IMR-90 (cell line): ENCODE measurements around the gene PARVB. TPM values are rescaled to one million over a fixed set of nuclear protein-coding genes. Genes with fewer than 3 reads are reported as not detected.

ENCODE experiments used
- ATAC-seq: fragments of 200-7000 bp; cut with Tn5 transposase; 2 replicates; pipeline ENCODE4 v1.9.1; 2020; ENCODE audit warnings: low read depth, mild to moderate bottlenecking, moderate library complexity
- BruUV-seq: library from RNA; stranded (reverse); fragments of 400-500 nt; replicated peaks from 2 replicates; lab custom pipeline; 2021; lab: Mats Ljungman, UMichigan
- CTCF ChIA-PET: fragments of 300-600 bp; formaldehyde crosslinking; extraction: SDS; loops from one replicate; lab custom pipeline; 2021; ENCODE audit warnings: antibody characterized with exemption; lab: Yijun Ruan, JAX
- POLR2A ChIA-PET: fragments of 300-600 bp; sonication (Branson Sonifier 250); formaldehyde crosslinking; loops from one replicate; lab custom pipeline; 2022; ENCODE audit warnings: antibody characterized with exemption; ENCODE audit not compliant: unreplicated experiment; lab: Charles Lee
- DNase-seq: peaks from one replicate; pipeline ENCODE4 v3.0.0; 2013
- H2AFZ ChIP-seq: replicated peaks from 2 replicates; pipeline ENCODE3; 2013; ENCODE audit warnings: low read length, mild to moderate bottlenecking; ENCODE audit not compliant: poor library complexity
- H2AK5ac ChIP-seq: 2 replicates; pipeline ENCODE4 v1.6.1; 2013; ENCODE audit warnings: low read depth, low read length, inconsistent platforms
- H2AK9ac ChIP-seq: replicated peaks from 2 replicates; pipeline ENCODE3; 2013; ENCODE audit warnings: mild to moderate bottlenecking, low read depth, low read length, moderate library complexity; ENCODE audit not compliant: poor library complexity
- H2BK120ac ChIP-seq: 2 replicates; pipeline ENCODE4 v1.6.1; 2013; ENCODE audit warnings: low read depth, low read length, inconsistent platforms
- H2BK15ac ChIP-seq: 3 replicates; pipeline ENCODE4 v1.6.1; 2013; ENCODE audit warnings: low read depth, low read length, inconsistent platforms
- H2BK20ac ChIP-seq: 2 replicates; pipeline ENCODE4 v1.6.1; 2013; ENCODE audit warnings: low read depth, mild to moderate bottlenecking, inconsistent platforms, low read length, moderate library complexity
- H2BK5ac ChIP-seq: 2 replicates; pipeline ENCODE4 v1.6.1; 2013; ENCODE audit warnings: mild to moderate bottlenecking, low read depth, low read length, inconsistent platforms; ENCODE audit not compliant: poor library complexity, severe bottlenecking
- H3K14ac ChIP-seq: replicated peaks from 2 replicates; pipeline ENCODE4 v1.6.1; 2013; ENCODE audit warnings: low read depth, low read length, inconsistent platforms
- H3K18ac ChIP-seq: 2 replicates; pipeline ENCODE4 v1.6.1; 2013; ENCODE audit warnings: low read depth, low read length, control low read depth
- H3K23ac ChIP-seq: 2 replicates; pipeline ENCODE4 v1.6.1; 2013; ENCODE audit warnings: low read depth, low read length, inconsistent platforms
- H3K27ac ChIP-seq: 2 replicates; pipeline ENCODE4 v1.5.1; 2013; ENCODE audit warnings: mild to moderate bottlenecking, control low read depth, low read length; ENCODE audit not compliant: insufficient read depth
- H3K27me3 ChIP-seq: 2 replicates; pipeline ENCODE4 v1.6.1; 2013; ENCODE audit warnings: low read length; ENCODE audit not compliant: control insufficient read depth, insufficient read depth
- H3K36me3 ChIP-seq: 2 replicates; pipeline ENCODE4 v1.6.1; 2013; ENCODE audit warnings: low read length, mixed read lengths; ENCODE audit not compliant: control insufficient read depth, insufficient read depth
- H3K4ac ChIP-seq: 2 replicates; pipeline ENCODE4 v1.6.1; 2013; ENCODE audit warnings: low read depth, low read length, inconsistent platforms
- H3K4me1 ChIP-seq: 2 replicates; pipeline ENCODE4 v1.6.1; 2013; ENCODE audit warnings: low read length, mixed read lengths; ENCODE audit not compliant: control insufficient read depth, insufficient read depth
- H3K4me2 ChIP-seq: 2 replicates; pipeline ENCODE4 v1.6.1; 2013; ENCODE audit warnings: low read depth, mild to moderate bottlenecking, control low read depth, low read length, moderate library complexity
- H3K4me3 ChIP-seq: 2 replicates; pipeline ENCODE4 v1.5.1; 2013; ENCODE audit warnings: low read depth, mild to moderate bottlenecking, control low read depth, low read length, moderate library complexity; ENCODE audit not compliant: insufficient read depth
- H3K56ac ChIP-seq: 2 replicates; pipeline ENCODE4 v1.6.1; 2013; ENCODE audit warnings: low read length, inconsistent platforms; ENCODE audit not compliant: insufficient read depth; ENCODE audit errors: extremely low read depth
- H3K79me1 ChIP-seq, 2 experiments: 2 replicates each; pipeline ENCODE4 v1.6.1; 2013; ENCODE audit warnings: low read length in 2 of 2, inconsistent platforms in 1 of 2, low read depth in 1 of 2
- H3K9ac ChIP-seq: 2 replicates; pipeline ENCODE4 v1.6.1; 2013; ENCODE audit warnings: low read depth, low read length, control low read depth
- H3K9me1 ChIP-seq: 2 replicates; pipeline ENCODE4 v1.6.1; 2013; ENCODE audit warnings: low read length, inconsistent platforms; ENCODE audit not compliant: insufficient read depth
- H3K9me3 ChIP-seq: 2 replicates; pipeline ENCODE4 v1.6.1; 2013; ENCODE audit warnings: low read length; ENCODE audit not compliant: control insufficient read depth, insufficient read depth
- H4K20me1 ChIP-seq: 2 replicates; pipeline ENCODE4 v1.6.1; 2013; ENCODE audit warnings: low read length, inconsistent platforms; ENCODE audit not compliant: insufficient read depth
- H4K5ac ChIP-seq: 2 replicates; pipeline ENCODE4 v1.6.1; 2013; ENCODE audit warnings: mild to moderate bottlenecking, low read depth, low read length, control low read depth
- H4K8ac ChIP-seq, 2 experiments: 2 replicates each; pipeline ENCODE4 v1.6.1; 2013; ENCODE audit warnings: low read depth in 2 of 2, low read length in 2 of 2, control low read depth in 1 of 2, inconsistent platforms in 1 of 2
- H4K91ac ChIP-seq: 2 replicates; pipeline ENCODE4 v1.6.1; 2013; ENCODE audit warnings: low read depth, low read length, inconsistent platforms; ENCODE audit not compliant: insufficient read depth
- BHLHE40 ChIP-seq: fragments of 150-350 bp; IDR thresholded peaks from 2 replicates; pipeline ENCODE4 v1.6.1; 2016; ENCODE audit warnings: mild to moderate bottlenecking, low read depth, low read length
- CEBPB ChIP-seq: IDR thresholded peaks from 2 replicates; pipeline ENCODE4 v1.6.1; 2012; ENCODE audit warnings: low read depth, low read length, improper control_type of control experiment
- CHD1 ChIP-seq: IDR thresholded peaks from 2 replicates; pipeline ENCODE4 v1.6.1; 2012; ENCODE audit warnings: low read depth, low read length, improper control_type of control experiment
- CTCF ChIP-seq: conservative IDR thresholded peaks from 2 replicates; pipeline ENCODE4 v1.5.1; 2012; ENCODE audit warnings: mild to moderate bottlenecking, low read depth, low read length, improper control_type of control experiment
- FOS ChIP-seq: fragments of 150-350 bp; IDR thresholded peaks from 2 replicates; pipeline ENCODE4 v1.6.1; 2016; ENCODE audit warnings: low read depth, low read length
- MAFK ChIP-seq: IDR thresholded peaks from 2 replicates; pipeline ENCODE4 v1.6.1; 2012; ENCODE audit warnings: low read depth, low read length, improper control_type of control experiment
- MAZ ChIP-seq: IDR thresholded peaks from 2 replicates; pipeline ENCODE4 v1.6.1; 2012; ENCODE audit warnings: low read depth, mild to moderate bottlenecking, low read length, improper control_type of control experiment, moderate library complexity, borderline replicate concordance
- MXI1 ChIP-seq: IDR thresholded peaks from 2 replicates; pipeline ENCODE4 v1.6.1; 2012; ENCODE audit warnings: low read depth, mild to moderate bottlenecking, low read length, moderate library complexity, borderline replicate concordance
- NFE2L2 ChIP-seq: fragments of 150-350 bp; IDR thresholded peaks from 2 replicates; pipeline ENCODE4 v1.6.1; 2016; ENCODE audit warnings: low read depth, mild to moderate bottlenecking, low read length
- POLR2A ChIP-seq: IDR thresholded peaks from 2 replicates; pipeline ENCODE4 v1.6.1; 2012; ENCODE audit warnings: mild to moderate bottlenecking, low read depth, low read length
- RAD21 ChIP-seq: IDR thresholded peaks from 2 replicates; pipeline ENCODE4 v1.6.1; 2012; ENCODE audit warnings: low read length, improper control_type of control experiment
- RCOR1 ChIP-seq: IDR thresholded peaks from 2 replicates; pipeline ENCODE4 v1.6.1; 2012; ENCODE audit warnings: mild to moderate bottlenecking, low read length, improper control_type of control experiment; ENCODE audit not compliant: insufficient replicate concordance
- RFX5 ChIP-seq: IDR thresholded peaks from 2 replicates; pipeline ENCODE4 v1.8.0; 2012; ENCODE audit warnings: low read depth, mild to moderate bottlenecking, low read length, moderate library complexity
- SMC3 ChIP-seq: fragments of 150-350 bp; IDR thresholded peaks from 2 replicates; pipeline ENCODE4 v1.6.1; 2016; ENCODE audit warnings: low read depth, mild to moderate bottlenecking, antibody characterized with exemption, low read length, moderate library complexity
- WGBS, 2 experiments: methylation state at CpG; one replicate each; pipeline versions ENCODE4 v1.1.5 to v1.1.7; 2013; ENCODE audit warnings: missing lambda C conversion rate in 2 of 2; ENCODE audit not compliant: insufficient read length in 1 of 2; ENCODE audit errors: extremely low coverage in 2 of 2; 5-methylcytosine and 5-hydroxymethylcytosine counted together
- dilution Hi-C: fragments of 300-500 bp; cut with HindIII; formaldehyde crosslinking; loops from one replicate; pipeline ENCODE4 v1.14.3; 2018; ENCODE audit warnings: low sequenced_read_pairs; ENCODE audit not compliant: unreplicated experiment
- in situ Hi-C: fragments of 300-500 bp; cut with MboI; formaldehyde crosslinking; loops from 3 replicates; pipeline ENCODE4 v1.14.3; 2019; ENCODE audit warnings: low sequenced_read_pairs, inconsistent platforms, mixed read lengths
- intact Hi-C: fragments of 100-400 bp; cut with micrococcal nuclease; formaldehyde crosslinking; loops from 2 replicates; pipeline ENCODE4 v1.10.0; 2022
- polyA plus RNA-seq, 3 experiments: library from polyadenylated mRNA; depleted of rRNA; stranded (reverse); fragments of >200 nt; gene quantifications; 2 replicates each; pipeline ENCODE4 v1.2.3, GENCODE V29; 2012; ENCODE audit warnings: low replicate concordance in 1 of 3
- total RNA-seq: library from RNA; depleted of rRNA; stranded (reverse); fragments of >200 nt; gene quantifications from 2 replicates; pipeline ENCODE4 v1.2.3, GENCODE V29; 2012
- TF ChIP-seq, protein P1 (sequence below): fragments of 150-350 bp; IDR thresholded peaks from 2 replicates; pipeline ENCODE4 v1.6.1; 2017; ENCODE audit warnings: mild to moderate bottlenecking, antibody characterized with exemption, low read length, low read depth
- TF ChIP-seq, protein P2 (sequence below): fragments of 150-350 bp; IDR thresholded peaks from 2 replicates; pipeline ENCODE4 v1.6.1; 2016; ENCODE audit warnings: low read depth, mild to moderate bottlenecking, low read length, moderate library complexity, borderline replicate concordance

The PARVB gene
- total and polyA plus RNA-seq, 2 of the 4 experiments (the other 2 are of a cell fraction): 44.3 to 53.9 TPM

- Histone ChIP-seq H3K27ac (no peak overlapping the region), H4K5ac (no peak overlapping the region), H4K20me1 (no peaks in the 10 kb centered on the region), H3K9me3 (no peaks in the 10 kb centered on the region), H3K14ac (no peak overlapping the region), H2BK5ac (no peak overlapping the region), H4K8ac (no peak overlapping the region), H2AK5ac (no peak overlapping the region), H3K18ac (no peak overlapping the region), H2AFZ (no peak overlapping the region), H3K56ac (no peak overlapping the region), H3K27me3 (peaks cover 34% of the 10 kb centered on the region), H2BK20ac (no peak overlapping the region), H3K79me1 (no peaks in the 10 kb centered on the region), H4K91ac (no peak overlapping the region), H3K9ac (no peak overlapping the region), H3K4me2 (no peak overlapping the region), H3K4me3 (no peak overlapping the region), H3K36me3 (no peaks in the 10 kb centered on the region), H2AK9ac (peak overlapping the region; percentile 23), H2BK15ac (no peak overlapping the region), H3K23ac (no peak overlapping the region), H2BK120ac (no peak overlapping the region), H3K4ac (no peak overlapping the region), H3K4me1 (peaks cover 2% of the 10 kb centered on the region; the same call in 1 of the 2 replicates), H3K9me1 (no peaks in the 10 kb centered on the region)
- intact Hi-C loops: no loop called here
- TF ChIP-seq RFX5 (no peak), RAD21 (no peak), MAFK (no peak), BHLHE40 (no peak), CHD1 (no peak), FOS (no peak), POLR2A (no peak), MXI1 (no peak), CTCF (no peak), MAZ (no peak), SMC3 (no peak), CEBPB (no peak), NFE2L2 (no peak), RCOR1 (no peak)
- TF ChIP-seq, protein P1, sequence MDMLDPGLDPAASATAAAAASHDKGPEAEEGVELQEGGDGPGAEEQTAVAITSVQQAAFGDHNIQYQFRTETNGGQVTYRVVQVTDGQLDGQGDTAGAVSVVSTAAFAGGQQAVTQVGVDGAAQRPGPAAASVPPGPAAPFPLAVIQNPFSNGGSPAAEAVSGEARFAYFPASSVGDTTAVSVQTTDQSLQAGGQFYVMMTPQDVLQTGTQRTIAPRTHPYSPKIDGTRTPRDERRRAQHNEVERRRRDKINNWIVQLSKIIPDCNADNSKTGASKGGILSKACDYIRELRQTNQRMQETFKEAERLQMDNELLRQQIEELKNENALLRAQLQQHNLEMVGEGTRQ: no peak
- TF ChIP-seq, protein P2, sequence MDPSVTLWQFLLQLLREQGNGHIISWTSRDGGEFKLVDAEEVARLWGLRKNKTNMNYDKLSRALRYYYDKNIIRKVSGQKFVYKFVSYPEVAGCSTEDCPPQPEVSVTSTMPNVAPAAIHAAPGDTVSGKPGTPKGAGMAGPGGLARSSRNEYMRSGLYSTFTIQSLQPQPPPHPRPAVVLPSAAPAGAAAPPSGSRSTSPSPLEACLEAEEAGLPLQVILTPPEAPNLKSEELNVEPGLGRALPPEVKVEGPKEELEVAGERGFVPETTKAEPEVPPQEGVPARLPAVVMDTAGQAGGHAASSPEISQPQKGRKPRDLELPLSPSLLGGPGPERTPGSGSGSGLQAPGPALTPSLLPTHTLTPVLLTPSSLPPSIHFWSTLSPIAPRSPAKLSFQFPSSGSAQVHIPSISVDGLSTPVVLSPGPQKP: no peak
- in situ Hi-C loops: no loop called here
- ATAC-seq: no peak
- dilution Hi-C loops: no loop called here
- BruUV-seq: no TSS peak
- ChIA-PET CTCF (no interaction called here), POLR2A (no interaction called here)
- no peak for DNase-seq
- WGBS, 2 experiments: no CpG with 5 or more reads among the region's 12 CpGs
Observed at GRCh38 chr22:44190381-44190976, 166.4 kb downstream of the PARVB start.
